OCI-M2 (cell line): Measurements from ENCODE around the gene TXNDC11.

Experiments
- DNase-seq: peaks from one replicate; lab custom pipeline; 2025; ENCODE audit not compliant: unreplicated experiment; lab: John Stamatoyannopoulos, UW

TXNDC11 gene

GRCh38 chr16:11725457-11725856 lies 17.2 kb downstream of the TXNDC11 start:
- no peak for DNase-seq

GRCh38 chr16:11722468-11722808 lies 20.2 kb downstream of the TXNDC11 start:
- no peak for DNase-seq

- DNase-seq: no peak
These were observed 20.7 kb downstream of the TXNDC11 start for GRCh38 chr16:11721781-11722467.

GRCh38 chr16:11719762-11720161 lies 22.9 kb downstream of the TXNDC11 start:
- DNase-seq: no peak

- no peak for DNase-seq
These were observed 23.5 kb downstream of the TXNDC11 start for GRCh38 chr16:11719171-11719570.

GRCh38 chr16:11717811-11718210 lies 24.8 kb downstream of the TXNDC11 start:
- no peak for DNase-seq

- no peak for DNase-seq
These were observed 26.3 kb downstream of the TXNDC11 start for GRCh38 chr16:11716336-11716735.

GRCh38 chr16:11715246-11715947 lies 27.3 kb downstream of the TXNDC11 start:
- no peak for DNase-seq

- no peak for DNase-seq
These were observed 30.5 kb downstream of the TXNDC11 start for GRCh38 chr16:11712122-11712521.

- no peak for DNase-seq
These were observed 31.0 kb downstream of the TXNDC11 start for GRCh38 chr16:11711662-11712061.

- no peak for DNase-seq
These were observed 34.2 kb downstream of the TXNDC11 start for GRCh38 chr16:11708421-11708820.

- DNase-seq: no peak
These were observed 34.9 kb downstream of the TXNDC11 start for GRCh38 chr16:11707679-11708197.

- DNase-seq: no peak
These were observed 36.4 kb downstream of the TXNDC11 start for GRCh38 chr16:11706180-11706742.

GRCh38 chr16:11705311-11706025 lies 37.2 kb downstream of the TXNDC11 start:
- DNase-seq: no peak

- no peak for DNase-seq
These were observed 42.2 kb downstream of the TXNDC11 start for GRCh38 chr16:11700264-11701029.

GRCh38 chr16:11699234-11699894 lies 43.3 kb downstream of the TXNDC11 start:
- DNase-seq: no peak

- DNase-seq: no peak
These were observed 44.4 kb downstream of the TXNDC11 start for GRCh38 chr16:11698271-11698689.

- no peak for DNase-seq
These were observed 45.3 kb downstream of the TXNDC11 start for GRCh38 chr16:11697319-11697718.

- no peak for DNase-seq
These were observed 46.2 kb downstream of the TXNDC11 start for GRCh38 chr16:11696266-11697012.

GRCh38 chr16:11692651-11693050 lies 50.0 kb downstream of the TXNDC11 start:
- DNase-seq: no peak
